ENCODE data around the gene RINL.
A peak's percentile ranks its signal among the peaks of the same experiment; 100 is the strongest.

GRCh38 chr19:38869160-38869835, 8.8 kb downstream of the RINL start:
- TF ChIP-seq CTCF (IDR thresholded peaks at IDR 0.05) (no peak), ZNF121 (CRISPR knock-in tag; IDR thresholded peaks at IDR 0.05) (no peak), USF2 (CRISPR knock-in tag; IDR thresholded peaks at IDR 0.05) (peak; percentile 80), USF1 (CRISPR knock-in tag; IDR thresholded peaks at IDR 0.05) (peak; percentile 81), TP53 (CRISPR knock-in tag; IDR thresholded peaks at IDR 0.05) (no peak), FOXK1 (CRISPR knock-in tag; IDR thresholded peaks at IDR 0.05) (no peak; the same call in 1 of the 2 replicates), RELA (CRISPR knock-in tag; IDR thresholded peaks at IDR 0.05; ENCODE audit: borderline replicate concordance) (no peak), ZBTB21 (CRISPR knock-in tag; IDR thresholded peaks at IDR 0.05; ENCODE audit: borderline replicate concordance) (no peak; the same call in 1 of the 2 replicates), IRF1 (CRISPR knock-in tag; IDR thresholded peaks at IDR 0.05) (no peak; the same call in 1 of the 2 replicates), FOXP4 (CRISPR knock-in tag; IDR thresholded peaks at IDR 0.05) (no peak), ZNF263 (CRISPR knock-in tag; IDR thresholded peaks at IDR 0.05; ENCODE audit: low read depth) (no peak)

All from WTC11 (cell line).